ENCODE results near the gene PANK4.

PANK4 gene

DNA sequence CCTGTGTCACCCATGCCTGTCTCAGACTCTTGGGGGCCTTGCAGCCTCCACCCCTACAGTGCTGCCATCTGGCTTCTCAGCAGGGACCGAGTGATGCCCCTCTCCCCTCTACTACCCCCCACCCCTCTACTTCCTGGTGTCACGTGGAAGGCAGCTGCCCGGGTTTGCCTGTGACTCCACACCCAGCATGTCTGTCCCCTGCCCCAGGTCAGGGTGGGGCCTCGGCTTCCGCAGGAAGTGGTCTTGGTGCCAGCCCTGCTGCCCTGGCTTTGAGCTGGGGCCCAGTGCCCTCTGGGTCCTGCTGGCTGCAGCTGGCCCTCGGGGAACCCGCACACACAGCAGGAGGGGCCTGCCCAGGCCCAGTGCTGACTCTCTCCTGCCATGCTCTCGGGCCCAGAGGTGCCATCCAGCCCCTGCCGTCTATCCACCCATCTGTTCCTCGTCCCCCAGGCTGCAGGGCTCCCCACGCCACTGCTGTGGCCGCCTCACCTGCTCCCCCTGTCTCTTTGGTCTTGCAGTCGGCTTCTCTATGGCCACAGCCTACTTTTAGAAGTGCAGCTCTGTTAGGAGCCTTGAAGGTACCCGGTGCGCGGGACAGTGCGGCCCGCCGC lies 26.3 kb downstream of the PANK4 start:
- no peak overlapping the region for H4K8ac ChIP-seq (ENCODE audit: low read depth, low read length)
- no CpG with 5 or more reads among the region's 19 CpGs for WGBS (ENCODE audit: extremely low coverage, insufficient coverage, low lambda C conversion rate)
- no peak overlapping the region for H3K27ac ChIP-seq (ENCODE audit: low read depth, low read length)
- no peak for DNase-seq
- H3K4me1 ChIP-seq (ENCODE audit: control insufficient read depth, low read depth, low read length) = no peaks in the 10 kb centered on the region
- no peak overlapping the region for H3K4me3 ChIP-seq (ENCODE audit: low read length)
- H3K36me3 ChIP-seq (ENCODE audit: control insufficient read depth, insufficient read depth, low read length) = no peaks in the 10 kb centered on the region
- H3K4ac ChIP-seq (ENCODE audit: low read depth, low read length) = no peak overlapping the region
- no peaks in the 10 kb centered on the region for H3K79me1 ChIP-seq (ENCODE audit: low read length)
- H3K23ac ChIP-seq (ENCODE audit: low read length) = no peak overlapping the region
- no peaks in the 10 kb centered on the region for H3K79me2 ChIP-seq (ENCODE audit: control insufficient read depth, insufficient read depth, low read length)
- no peak overlapping the region for H3K56ac ChIP-seq (ENCODE audit: low read length)
- H3K18ac ChIP-seq (ENCODE audit: low read length) = no peak overlapping the region
- H3K9ac ChIP-seq (ENCODE audit: low read length) = no peak overlapping the region
- H2AK5ac ChIP-seq (ENCODE audit: low read length) = no peak overlapping the region
- no peak overlapping the region for H4K5ac ChIP-seq (ENCODE audit: low read length)
- no peak overlapping the region for H3K4me2 ChIP-seq (ENCODE audit: low read length)
- H2BK15ac ChIP-seq (replicated peaks; ENCODE audit: low read depth) = no peak overlapping the region
- no peak overlapping the region for H2BK5ac ChIP-seq (ENCODE audit: low read length)
- H2BK120ac ChIP-seq (ENCODE audit: low read depth, low read length) = no peak overlapping the region
- no peaks in the 10 kb centered on the region for H3K27me3 ChIP-seq (ENCODE audit: insufficient read depth, low read length, poor library complexity)

GRCh38 chr1:2499260-2499659 lies 27.1 kb downstream of the PANK4 start:
- no peaks in the 10 kb centered on the region for H3K4me1 ChIP-seq (ENCODE audit: control insufficient read depth, low read depth, low read length)
- no peak overlapping the region for H2BK15ac ChIP-seq (replicated peaks; ENCODE audit: low read depth)
- H4K5ac ChIP-seq (ENCODE audit: low read length) = no peak overlapping the region
- H3K36me3 ChIP-seq (ENCODE audit: control insufficient read depth, insufficient read depth, low read length) = no peaks in the 10 kb centered on the region
- H3K4ac ChIP-seq (ENCODE audit: low read depth, low read length) = no peak overlapping the region
- H3K4me3 ChIP-seq (ENCODE audit: low read length) = no peak overlapping the region
- no peak overlapping the region for H3K4me2 ChIP-seq (ENCODE audit: low read length)
- H3K56ac ChIP-seq (ENCODE audit: low read length) = no peak overlapping the region
- H2BK120ac ChIP-seq (ENCODE audit: low read depth, low read length) = no peak overlapping the region
- H2BK5ac ChIP-seq (ENCODE audit: low read length) = no peak overlapping the region
- no peak overlapping the region for H4K8ac ChIP-seq (ENCODE audit: low read depth, low read length)
- no peak overlapping the region for H2AK5ac ChIP-seq (ENCODE audit: low read length)
- no CpG with 5 or more reads among the region's 4 CpGs for WGBS (ENCODE audit: extremely low coverage, insufficient coverage, low lambda C conversion rate)
- no peak for DNase-seq
- H3K18ac ChIP-seq (ENCODE audit: low read length) = no peak overlapping the region
- no peak overlapping the region for H3K9ac ChIP-seq (ENCODE audit: low read length)
- no peak overlapping the region for H3K23ac ChIP-seq (ENCODE audit: low read length)
- no peaks in the 10 kb centered on the region for H3K27me3 ChIP-seq (ENCODE audit: insufficient read depth, low read length, poor library complexity)
- H3K79me2 ChIP-seq (ENCODE audit: control insufficient read depth, insufficient read depth, low read length) = no peaks in the 10 kb centered on the region
- no peak overlapping the region for H3K27ac ChIP-seq (ENCODE audit: low read depth, low read length)
- no peaks in the 10 kb centered on the region for H3K79me1 ChIP-seq (ENCODE audit: low read length)

- H2BK15ac ChIP-seq (replicated peaks; ENCODE audit: low read depth) = no peak overlapping the region
- no peak overlapping the region for H3K27ac ChIP-seq (ENCODE audit: low read depth, low read length)
- H3K9ac ChIP-seq (ENCODE audit: low read length) = no peak overlapping the region
- no peak for DNase-seq
- H2AK5ac ChIP-seq (ENCODE audit: low read length) = no peak overlapping the region
- no peak overlapping the region for H3K4me2 ChIP-seq (ENCODE audit: low read length)
- no peak overlapping the region for H3K18ac ChIP-seq (ENCODE audit: low read length)
- no peak overlapping the region for H4K5ac ChIP-seq (ENCODE audit: low read length)
- no peak overlapping the region for H3K4me3 ChIP-seq (ENCODE audit: low read length)
- no peaks in the 10 kb centered on the region for H3K27me3 ChIP-seq (ENCODE audit: insufficient read depth, low read length, poor library complexity)
- H3K4ac ChIP-seq (ENCODE audit: low read depth, low read length) = no peak overlapping the region
- H3K36me3 ChIP-seq (ENCODE audit: control insufficient read depth, insufficient read depth, low read length) = no peaks in the 10 kb centered on the region
- H3K4me1 ChIP-seq (ENCODE audit: control insufficient read depth, low read depth, low read length) = no peaks in the 10 kb centered on the region
- H3K79me2 ChIP-seq (ENCODE audit: control insufficient read depth, insufficient read depth, low read length) = no peaks in the 10 kb centered on the region
- no CpG with 5 or more reads among the region's 19 CpGs for WGBS (ENCODE audit: extremely low coverage, insufficient coverage, low lambda C conversion rate)
- no peak overlapping the region for H3K23ac ChIP-seq (ENCODE audit: low read length)
- H4K8ac ChIP-seq (ENCODE audit: low read depth, low read length) = no peak overlapping the region
- no peak overlapping the region for H2BK120ac ChIP-seq (ENCODE audit: low read depth, low read length)
- no peaks in the 10 kb centered on the region for H3K79me1 ChIP-seq (ENCODE audit: low read length)
- no peak overlapping the region for H2BK5ac ChIP-seq (ENCODE audit: low read length)
- H3K56ac ChIP-seq (ENCODE audit: low read length) = no peak overlapping the region
Measured at GRCh38 chr1:2498648-2499047, 27.7 kb downstream of the PANK4 start.

DNA sequence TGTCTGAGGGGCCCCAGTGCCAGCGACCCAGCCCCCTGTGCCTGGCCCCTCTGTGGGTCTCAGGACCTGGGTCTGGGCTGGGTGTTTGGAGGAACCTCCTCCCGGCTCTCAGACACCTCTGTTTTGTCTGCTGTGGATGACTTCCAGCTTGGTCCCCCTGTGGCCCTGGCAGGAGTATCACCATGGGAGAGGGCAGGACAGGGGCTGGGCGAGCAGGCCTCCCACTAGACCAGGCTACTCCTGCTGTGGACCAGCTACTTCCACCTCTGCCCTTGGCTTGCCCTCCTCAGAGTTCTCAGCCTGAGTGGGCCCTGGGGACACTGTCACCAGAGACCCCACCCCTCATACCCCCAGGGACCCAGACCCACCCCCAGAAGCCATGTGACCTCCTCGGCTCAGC lies 28.5 kb downstream of the PANK4 start:
- Histone ChIP-seq H3K4me2 (ENCODE audit: low read length) (no peak overlapping the region), H3K4me3 (ENCODE audit: low read length) (no peak overlapping the region), H3K27ac (ENCODE audit: low read depth, low read length) (no peak overlapping the region), H3K4ac (ENCODE audit: low read depth, low read length) (no peak overlapping the region), H3K18ac (ENCODE audit: low read length) (no peak overlapping the region), H3K27me3 (ENCODE audit: insufficient read depth, low read length, poor library complexity) (no peaks in the 10 kb centered on the region), H3K9ac (ENCODE audit: low read length) (no peak overlapping the region), H3K56ac (ENCODE audit: low read length) (no peak overlapping the region), H3K36me3 (ENCODE audit: control insufficient read depth, insufficient read depth, low read length) (no peaks in the 10 kb centered on the region), H3K4me1 (ENCODE audit: control insufficient read depth, low read depth, low read length) (no peaks in the 10 kb centered on the region), H2AK5ac (ENCODE audit: low read length) (no peak overlapping the region), H2BK120ac (ENCODE audit: low read depth, low read length) (no peak overlapping the region), H3K79me2 (ENCODE audit: control insufficient read depth, insufficient read depth, low read length) (no peaks in the 10 kb centered on the region), H2BK5ac (ENCODE audit: low read length) (no peak overlapping the region), H4K5ac (ENCODE audit: low read length) (no peak overlapping the region), H3K23ac (ENCODE audit: low read length) (no peak overlapping the region), H2BK15ac (replicated peaks; ENCODE audit: low read depth) (no peak overlapping the region), H4K8ac (ENCODE audit: low read depth, low read length) (no peak overlapping the region), H3K79me1 (ENCODE audit: low read length) (no peaks in the 10 kb centered on the region)
- DNase-seq = no peak
- no CpG with 5 or more reads among the region's 4 CpGs for WGBS (ENCODE audit: extremely low coverage, insufficient coverage, low lambda C conversion rate)

- no peak for DNase-seq
- no peak overlapping the region for H3K4ac ChIP-seq (ENCODE audit: low read depth, low read length)
- H3K27me3 ChIP-seq (ENCODE audit: insufficient read depth, low read length, poor library complexity) = no peaks in the 10 kb centered on the region
- no peak overlapping the region for H4K8ac ChIP-seq (ENCODE audit: low read depth, low read length)
- H3K9ac ChIP-seq (ENCODE audit: low read length) = no peak overlapping the region
- H3K79me2 ChIP-seq (ENCODE audit: control insufficient read depth, insufficient read depth, low read length) = no peaks in the 10 kb centered on the region
- no peak overlapping the region for H3K4me3 ChIP-seq (ENCODE audit: low read length)
- no peak overlapping the region for H4K5ac ChIP-seq (ENCODE audit: low read length)
- H2BK120ac ChIP-seq (ENCODE audit: low read depth, low read length) = no peak overlapping the region
- no peak overlapping the region for H3K27ac ChIP-seq (ENCODE audit: low read depth, low read length)
- H3K4me2 ChIP-seq (ENCODE audit: low read length) = no peak overlapping the region
- no peak overlapping the region for H3K18ac ChIP-seq (ENCODE audit: low read length)
- H2BK5ac ChIP-seq (ENCODE audit: low read length) = no peak overlapping the region
- no peaks in the 10 kb centered on the region for H3K79me1 ChIP-seq (ENCODE audit: low read length)
- WGBS (ENCODE audit: extremely low coverage, insufficient coverage, low lambda C conversion rate) = no CpG with 5 or more reads among the region's 26 CpGs
- no peaks in the 10 kb centered on the region for H3K36me3 ChIP-seq (ENCODE audit: control insufficient read depth, insufficient read depth, low read length)
- H2BK15ac ChIP-seq (replicated peaks; ENCODE audit: low read depth) = no peak overlapping the region
- no peaks in the 10 kb centered on the region for H3K4me1 ChIP-seq (ENCODE audit: control insufficient read depth, low read depth, low read length)
- H3K56ac ChIP-seq (ENCODE audit: low read length) = no peak overlapping the region
- H2AK5ac ChIP-seq (ENCODE audit: low read length) = no peak overlapping the region
- H3K23ac ChIP-seq (ENCODE audit: low read length) = no peak overlapping the region
Measured at GRCh38 chr1:2496746-2497145, 29.6 kb downstream of the PANK4 start.

DNA sequence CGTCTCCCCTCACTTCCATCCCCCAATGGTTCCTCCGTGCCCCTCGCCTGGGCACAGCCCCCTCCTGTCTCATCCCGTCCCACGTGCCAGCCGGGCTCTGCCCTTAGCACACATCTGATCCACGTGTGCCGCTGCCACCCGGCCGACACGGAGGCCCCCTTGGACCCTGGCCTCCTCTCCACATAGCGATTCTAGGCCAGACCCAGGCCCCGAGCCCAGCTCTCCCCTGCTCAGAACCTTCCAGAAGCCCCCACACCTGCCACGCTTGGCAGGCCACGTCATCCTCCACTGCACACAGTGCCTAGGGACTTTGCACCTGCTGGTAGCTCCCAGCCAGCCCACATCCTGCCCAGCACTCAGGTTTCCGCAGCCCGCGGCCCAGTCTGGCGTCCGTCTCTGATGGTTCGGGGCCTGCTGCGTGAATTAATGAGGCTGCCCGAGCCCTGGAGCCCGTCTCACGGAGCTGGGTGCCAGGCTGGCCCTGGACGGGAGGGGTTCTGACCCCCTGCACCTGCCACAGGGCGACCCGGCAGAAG lies 30.2 kb downstream of the PANK4 start:
- no peak overlapping the region for H2BK15ac ChIP-seq (replicated peaks; ENCODE audit: low read depth)
- no peak overlapping the region for H2BK120ac ChIP-seq (ENCODE audit: low read depth, low read length)
- H3K27ac ChIP-seq (ENCODE audit: low read depth, low read length) = no peak overlapping the region
- WGBS (ENCODE audit: extremely low coverage, insufficient coverage, low lambda C conversion rate) = no CpG with 5 or more reads among the region's 28 CpGs
- no peaks in the 10 kb centered on the region for H3K79me2 ChIP-seq (ENCODE audit: control insufficient read depth, insufficient read depth, low read length)
- H3K23ac ChIP-seq (ENCODE audit: low read length) = no peak overlapping the region
- no peak overlapping the region for H2BK5ac ChIP-seq (ENCODE audit: low read length)
- no peaks in the 10 kb centered on the region for H3K27me3 ChIP-seq (ENCODE audit: insufficient read depth, low read length, poor library complexity)
- no peaks in the 10 kb centered on the region for H3K79me1 ChIP-seq (ENCODE audit: low read length)
- DNase-seq = no peak
- H2AK5ac ChIP-seq (ENCODE audit: low read length) = no peak overlapping the region
- H4K5ac ChIP-seq (ENCODE audit: low read length) = no peak overlapping the region
- H3K4ac ChIP-seq (ENCODE audit: low read depth, low read length) = no peak overlapping the region
- H3K18ac ChIP-seq (ENCODE audit: low read length) = no peak overlapping the region
- H3K4me1 ChIP-seq (ENCODE audit: control insufficient read depth, low read depth, low read length) = no peaks in the 10 kb centered on the region
- no peaks in the 10 kb centered on the region for H3K36me3 ChIP-seq (ENCODE audit: control insufficient read depth, insufficient read depth, low read length)
- H4K8ac ChIP-seq (ENCODE audit: low read depth, low read length) = no peak overlapping the region
- H3K9ac ChIP-seq (ENCODE audit: low read length) = no peak overlapping the region
- no peak overlapping the region for H3K56ac ChIP-seq (ENCODE audit: low read length)
- H3K4me2 ChIP-seq (ENCODE audit: low read length) = no peak overlapping the region
- no peak overlapping the region for H3K4me3 ChIP-seq (ENCODE audit: low read length)

Data from mesendoderm (in vitro differentiated cells).